Fibroblast of lung (primary cell): ENCODE results near the gene UCHL3.

Experiments used
- CTCF ChIP-seq, 2 donors: IDR thresholded peaks in 1 of 2; conservative IDR thresholded peaks in 1 of 2; 1 replicate in 1 of 2; 2 replicates in 1 of 2; pipeline ENCODE4 v1.5.1; 2011 to 2012; ENCODE audit warnings: low read length in 2 of 2, control low read depth in 1 of 2, inconsistent platforms in 1 of 2, low read depth in 1 of 2, mild to moderate bottlenecking in 1 of 2
- EZH2 ChIP-seq: IDR thresholded peaks from 2 replicates; pipeline ENCODE4 v1.5.1; 2012; ENCODE audit warnings: low read length, control low read depth, mild to moderate bottlenecking; ENCODE audit errors: missing control alignments

GRCh38 chr13:75511051-75511625 is 38.5 kb upstream of the UCHL3 start:
- TF ChIP-seq CTCF (conservative IDR thresholded peaks at IDR 0.05 in 1 of 2, IDR thresholded peaks at IDR 0.05 in 1 of 2; ENCODE audit: low read depth in 1 of 2, low read length in 2 of 2) (no peak), EZH2 (no peak)
